ENCODE measurements around the gene OOSP4B.
"Not testable (repeated sequence)": the region's sequence is repeated elsewhere in the genome, so short reads cannot be mapped to it uniquely, and the experiment has no call there.

GRCh38 chr11:60050422-60050821 is 33.4 kb downstream of the OOSP4B start:
- not testable (repeated sequence) for TF ChIP-seq POLR2A, CTCF (IDR thresholded peaks at IDR 0.05)
